ENCODE measurements around the gene BACH2. TPM values are rescaled to one million over a fixed set of nuclear protein-coding genes. Genes with fewer than 3 reads are reported as not detected.
A peak's percentile ranks its signal among the peaks of the same experiment; 100 is the strongest.
"Not testable (repeated sequence)": the region's sequence is repeated elsewhere in the genome, so short reads cannot be mapped to it uniquely, and the experiment has no call there.

Gene BACH2
- total RNA-seq, 5 donors from 2014 or later (not counting 1 experiment from before 2014, with no cell fraction given), result 81.9 to 196 (median 96.7) TPM

DNA sequence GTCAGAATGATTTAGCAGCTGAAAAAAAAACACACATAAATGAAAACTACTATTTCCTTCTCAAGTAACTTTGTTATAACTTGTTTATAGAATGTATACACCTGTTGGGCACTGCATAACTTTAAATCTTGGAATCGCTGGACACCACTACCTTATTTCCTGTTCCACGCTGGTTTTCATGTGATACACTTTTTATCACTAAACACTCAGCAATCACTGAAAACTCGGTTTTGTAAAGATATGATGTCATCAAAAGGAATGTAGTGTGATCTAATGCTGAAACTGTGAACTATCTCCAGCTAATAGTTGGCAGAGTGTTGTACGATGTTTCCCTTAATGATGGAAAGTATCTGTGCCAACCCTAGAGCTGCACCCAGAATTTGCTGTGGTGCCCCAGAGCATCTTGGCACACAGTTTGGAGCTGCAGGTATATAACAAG is 127.9 kb downstream of the BACH2 start:
- ATAC-seq (replicated peaks in 1 of 4) (no peak), DNase-seq (no peak)
- H3K27me3 ChIP-seq (replicated peaks in 1 of 2; ENCODE audit: control insufficient read depth in 2 of 2, extremely low read depth in 1 of 2, insufficient read depth in 2 of 2, low read length in 1 of 2), result no peaks in the 10 kb centered on the region
- no peak overlapping the region for H3K4me3 ChIP-seq (ENCODE audit: control insufficient read depth in 1 of 2, extremely low read depth in 1 of 2, low read length in 1 of 2)
- ChIA-PET POLR2A (interaction anchor here in 1 of 2 donors (0.7 kb wide), 1 partner anchor 22 kb away, joined by 3 read pairs; no protein-coding TSS in a partner anchor), CTCF (no interaction called here)
- H3K27ac Mint-ChIP-seq, result no peak overlapping the region
- H3K36me3 Mint-ChIP-seq, result peaks cover 13% of the 10 kb centered on the region
- no peak overlapping the region for H3K4me3 Mint-ChIP-seq
- no peaks in the 10 kb centered on the region for H3K9me3 ChIP-seq
- H3K4me1 Mint-ChIP-seq, result peaks cover 48 to 63% (median 49%) of the 10 kb centered on the region in 3 donors
- H3K4me1 ChIP-seq (ENCODE audit: control insufficient read depth in 1 of 2, extremely low read depth in 1 of 2, insufficient read depth in 2 of 2, low read length in 2 of 2), result peaks cover 2 to 22% of the 10 kb centered on the region in 2 experiments
- H3K27me3 Mint-ChIP-seq, result no peaks in the 10 kb centered on the region
- WGBS (ENCODE audit: insufficient coverage), result 46% methylated on average over 2 of the region's 4 CpGs
- H3K27ac ChIP-seq (ENCODE audit: low read length), result no peak overlapping the region
- H3K9me3 Mint-ChIP-seq, result no peaks in the 10 kb centered on the region
- no peaks in the 10 kb centered on the region for H3K36me3 ChIP-seq (ENCODE audit: control insufficient read depth in 2 of 2, extremely low read depth in 1 of 2, insufficient read depth in 1 of 2, low read length in 1 of 2)

DNA sequence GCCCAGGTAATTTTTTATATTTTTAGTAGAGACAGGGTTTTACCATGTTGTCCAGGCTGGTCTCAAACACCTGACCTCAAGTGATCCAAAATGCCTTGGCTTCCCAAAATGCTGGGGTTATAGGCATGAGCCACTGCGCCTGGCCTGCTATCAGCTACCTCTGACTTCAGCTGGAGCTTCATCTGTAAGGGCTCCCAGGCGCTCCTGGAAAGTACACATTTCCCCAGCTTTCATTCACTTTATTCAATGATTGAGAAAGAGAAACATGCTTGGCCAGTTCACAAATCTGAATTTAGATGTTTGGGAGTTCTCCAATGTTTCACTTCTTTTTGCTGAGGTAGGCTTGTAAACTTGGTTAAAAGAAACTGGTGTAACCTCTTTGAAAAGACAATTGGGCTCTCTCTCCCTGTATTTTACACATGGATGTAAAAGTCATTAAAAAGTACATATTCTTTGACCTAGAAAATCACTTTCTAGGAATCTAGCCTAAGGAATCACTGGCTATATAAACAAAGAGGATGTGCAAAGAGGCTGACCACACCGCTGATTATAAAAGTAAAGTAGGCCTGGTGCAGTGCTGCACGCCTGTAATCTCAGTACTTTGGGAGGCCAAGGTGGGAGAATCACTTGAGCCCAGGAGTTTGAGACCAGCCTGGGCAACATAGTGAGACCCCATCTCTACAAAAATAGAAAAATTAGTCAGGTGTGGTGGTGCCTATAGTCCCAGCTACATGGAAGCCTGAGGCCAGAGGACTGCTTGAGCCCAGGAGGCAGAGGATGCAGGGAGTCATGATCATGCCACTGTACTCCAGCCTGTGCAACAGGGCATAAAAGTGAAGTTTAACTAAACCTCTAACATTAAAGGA is 128.9 kb downstream of the BACH2 start:
- peaks cover 46 to 59% (median 46%) of the 10 kb centered on the region in 3 donors for H3K4me1 Mint-ChIP-seq
- H3K27me3 Mint-ChIP-seq, result no peaks in the 10 kb centered on the region
- peaks cover 15% of the 10 kb centered on the region for H3K36me3 Mint-ChIP-seq
- H3K4me1 ChIP-seq (ENCODE audit: control insufficient read depth in 1 of 2, extremely low read depth in 1 of 2, insufficient read depth in 2 of 2, low read length in 2 of 2), result peaks cover 2 to 20% of the 10 kb centered on the region in 2 experiments
- no peaks in the 10 kb centered on the region for H3K9me3 ChIP-seq
- no peak overlapping the region for H3K4me3 Mint-ChIP-seq
- H3K36me3 ChIP-seq (ENCODE audit: control insufficient read depth in 2 of 2, extremely low read depth in 1 of 2, insufficient read depth in 1 of 2, low read length in 1 of 2), result no peaks in the 10 kb centered on the region
- 84% methylated on average over 2 of the region's 4 CpGs for WGBS (ENCODE audit: insufficient coverage)
- H3K4me3 ChIP-seq (ENCODE audit: control insufficient read depth in 1 of 2, extremely low read depth in 1 of 2, low read length in 1 of 2), result no peak overlapping the region
- POLR2A ChIA-PET, result interaction anchor here in 1 of 2 donors (0.6 kb wide), 1 partner anchor 48 kb away, joined by 3 read pairs; no protein-coding TSS in a partner anchor
- H3K27ac ChIP-seq (ENCODE audit: low read length), result no peak overlapping the region
- no peak for ATAC-seq (replicated peaks in 1 of 4)
- no peaks in the 10 kb centered on the region for H3K27me3 ChIP-seq (replicated peaks in 1 of 2; ENCODE audit: control insufficient read depth in 2 of 2, extremely low read depth in 1 of 2, insufficient read depth in 2 of 2, low read length in 1 of 2)
- DNase-seq, result no peak
- CTCF ChIA-PET, result no interaction called here
- H3K27ac Mint-ChIP-seq, result peak overlapping the region in 1 of 2 donors; percentile 39
- H3K9me3 Mint-ChIP-seq, result no peaks in the 10 kb centered on the region

DNA sequence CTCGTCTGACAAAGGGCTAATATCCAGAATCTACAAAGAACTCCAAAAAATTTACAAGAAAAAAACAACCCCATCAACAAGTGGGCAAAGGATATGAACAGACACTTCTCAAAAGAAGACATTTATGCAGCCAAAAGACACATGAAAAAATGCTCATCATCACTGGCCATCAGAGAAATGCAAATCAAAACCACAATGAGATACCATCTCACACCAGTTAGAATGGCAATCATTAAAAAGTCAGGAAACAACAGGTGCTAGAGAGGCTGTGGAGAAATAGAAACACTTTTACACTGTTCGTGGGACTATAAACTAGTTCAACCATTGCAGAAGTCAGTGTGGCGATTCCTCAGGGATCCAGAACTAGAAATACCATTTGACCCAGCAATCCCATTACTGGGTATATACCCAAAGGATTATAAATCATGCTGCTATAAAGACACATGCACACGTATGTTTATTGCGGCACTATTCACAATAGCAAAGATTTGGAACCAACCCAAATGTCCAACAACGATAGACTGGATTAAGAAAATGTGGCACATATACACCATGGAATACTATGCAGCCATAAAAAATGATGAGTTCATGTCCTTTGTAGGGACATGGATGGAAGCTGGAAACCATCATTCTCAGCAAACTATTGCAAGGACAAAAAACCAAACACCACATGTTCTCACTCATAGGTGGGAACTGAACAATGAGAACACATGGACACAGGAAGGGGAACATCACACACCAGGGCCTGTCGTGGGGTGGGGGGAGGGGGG is 130.3 kb downstream of the BACH2 start:
- H3K4me3 Mint-ChIP-seq; H3K27ac ChIP-seq (ENCODE audit: low read length); CTCF ChIA-PET; ATAC-seq (replicated peaks in 1 of 4); H3K9me3 Mint-ChIP-seq; H3K36me3 ChIP-seq (ENCODE audit: control insufficient read depth in 2 of 2, extremely low read depth in 1 of 2, insufficient read depth in 1 of 2, low read length in 1 of 2); H3K27me3 Mint-ChIP-seq; DNase-seq; H3K4me3 ChIP-seq (ENCODE audit: control insufficient read depth in 1 of 2, extremely low read depth in 1 of 2, low read length in 1 of 2); H3K27me3 ChIP-seq (replicated peaks in 1 of 2; ENCODE audit: control insufficient read depth in 2 of 2, extremely low read depth in 1 of 2, insufficient read depth in 2 of 2, low read length in 1 of 2); H3K9me3 ChIP-seq: not testable (repeated sequence)
- H3K4me1 Mint-ChIP-seq, result peaks cover 39 to 57% (median 40%) of the 10 kb centered on the region in 3 donors
- POLR2A ChIA-PET, result interaction anchor here in 1 of 2 donors (0.6 kb wide), 1 partner anchor 1092 kb away, joined by 5 read pairs; no protein-coding TSS in a partner anchor
- H3K27ac Mint-ChIP-seq, result peak overlapping the region in 1 of 2 donors; percentile 68
- peaks cover 16% of the 10 kb centered on the region for H3K36me3 Mint-ChIP-seq
- no CpG with 5 or more reads among the region's 7 CpGs for WGBS (ENCODE audit: insufficient coverage)
- H3K4me1 ChIP-seq (ENCODE audit: control insufficient read depth in 1 of 2, extremely low read depth in 1 of 2, insufficient read depth in 2 of 2, low read length in 2 of 2), result peaks cover 2 to 21% of the 10 kb centered on the region in 2 experiments

DNA sequence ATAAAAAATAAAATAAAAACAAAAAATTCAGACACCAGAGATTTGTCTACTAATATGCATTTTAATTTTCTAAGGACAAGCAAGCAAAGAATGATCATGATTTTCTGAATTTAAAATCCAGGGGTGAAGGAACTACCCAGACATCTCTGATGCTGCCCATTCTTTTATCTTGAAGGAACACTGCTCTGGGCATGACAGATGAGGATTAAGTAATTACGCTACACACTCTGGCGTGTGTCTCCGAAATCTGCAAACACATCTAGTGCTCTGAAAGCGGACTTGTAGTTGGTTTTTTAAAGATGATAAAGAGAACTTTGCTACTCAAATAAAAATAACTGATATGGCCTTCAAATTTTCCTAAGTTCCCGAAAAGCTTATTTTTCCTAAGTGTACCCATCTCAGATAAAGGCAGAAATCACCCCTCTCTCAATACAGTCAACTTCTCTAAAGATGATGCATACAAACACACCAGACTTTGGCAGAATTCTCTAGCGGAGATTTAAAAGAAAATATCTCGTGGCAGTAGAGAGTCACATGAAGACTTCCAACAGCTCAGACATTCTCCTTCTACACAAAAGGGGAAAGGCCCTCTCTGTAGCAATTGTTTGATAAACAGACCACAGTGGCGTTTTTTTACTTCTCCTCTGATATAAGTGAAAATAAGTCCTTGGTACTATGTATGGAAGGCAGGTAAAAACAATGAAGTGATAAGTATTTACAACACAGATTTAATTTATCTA is 133.8 kb downstream of the BACH2 start:
- peaks cover 48 to 61% (median 48%) of the 10 kb centered on the region in 3 donors for H3K4me1 Mint-ChIP-seq
- Histone ChIP-seq H3K36me3 (ENCODE audit: control insufficient read depth in 2 of 2, extremely low read depth in 1 of 2, insufficient read depth in 1 of 2, low read length in 1 of 2) (no peaks in the 10 kb centered on the region), H3K4me1 (ENCODE audit: control insufficient read depth in 1 of 2, extremely low read depth in 1 of 2, insufficient read depth in 2 of 2, low read length in 2 of 2) (peaks cover 8 to 39% of the 10 kb centered on the region in 2 experiments), H3K9me3 (no peaks in the 10 kb centered on the region), H3K27ac (ENCODE audit: low read length) (no peak overlapping the region), H3K27me3 (replicated peaks in 1 of 2; ENCODE audit: control insufficient read depth in 2 of 2, extremely low read depth in 1 of 2, insufficient read depth in 2 of 2, low read length in 1 of 2) (no peaks in the 10 kb centered on the region), H3K4me3 (ENCODE audit: control insufficient read depth in 1 of 2, extremely low read depth in 1 of 2, low read length in 1 of 2) (no peak overlapping the region)
- no peaks in the 10 kb centered on the region for H3K27me3 Mint-ChIP-seq
- ATAC-seq (replicated peaks in 1 of 4) (peak in 2 of 4 experiments; percentile 29 to 87), DNase-seq (peak in 1 of 35 experiments; percentile 54)
- H3K4me3 Mint-ChIP-seq, result peak overlapping the region in 1 of 3 donors; percentile 51
- WGBS (ENCODE audit: insufficient coverage), result no CpG with 5 or more reads among the region's 8 CpGs
- ChIA-PET CTCF (interaction anchor here in 1 of 2 donors (0.6 to 1.2 kb wide), 2 partner anchors 10 to 249 kb away, joined by 3 to 4 read pairs; no protein-coding TSS in a partner anchor), POLR2A (interaction anchor here in 1 of 2 donors (0.6 kb wide), 1 partner anchor 111 kb away, joined by 3 read pairs; no protein-coding TSS in a partner anchor)
- no peaks in the 10 kb centered on the region for H3K9me3 Mint-ChIP-seq
- H3K27ac Mint-ChIP-seq, result peak overlapping the region in 1 of 2 donors; percentile 44
- H3K36me3 Mint-ChIP-seq, result peaks cover 11% of the 10 kb centered on the region

DNA sequence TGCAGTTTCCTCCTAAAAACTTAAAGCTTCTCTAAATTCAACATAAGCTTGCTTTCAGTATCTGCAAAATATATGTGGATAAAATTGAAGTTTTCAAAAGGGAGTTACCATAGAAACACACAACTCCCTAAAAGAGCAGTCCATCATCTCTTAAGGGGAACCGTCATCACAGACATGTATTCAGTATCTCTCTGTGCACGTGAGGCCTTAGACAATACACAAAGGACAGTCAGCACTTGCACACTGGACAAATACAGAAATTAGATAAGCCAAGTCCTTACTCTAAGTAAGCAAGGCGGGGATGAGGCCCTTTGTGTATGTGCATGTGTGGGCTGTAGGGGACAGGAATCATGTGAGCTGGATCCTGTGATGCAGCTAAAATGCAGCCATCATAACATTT is 136.6 kb downstream of the BACH2 start:
- POLR2A ChIA-PET, result interaction anchor here in 1 of 2 donors (0.6 kb wide), 1 partner anchor 68 kb away, joined by 3 read pairs; no protein-coding TSS in a partner anchor
- Histone ChIP-seq H3K4me3 (ENCODE audit: control insufficient read depth in 1 of 2, extremely low read depth in 1 of 2, low read length in 1 of 2) (no peak overlapping the region), H3K27me3 (replicated peaks in 1 of 2; ENCODE audit: control insufficient read depth in 2 of 2, extremely low read depth in 1 of 2, insufficient read depth in 2 of 2, low read length in 1 of 2) (no peaks in the 10 kb centered on the region), H3K9me3 (no peaks in the 10 kb centered on the region), H3K36me3 (ENCODE audit: control insufficient read depth in 2 of 2, extremely low read depth in 1 of 2, insufficient read depth in 1 of 2, low read length in 1 of 2) (no peaks in the 10 kb centered on the region), H3K27ac (ENCODE audit: low read length) (no peak overlapping the region), H3K4me1 (ENCODE audit: control insufficient read depth in 1 of 2, extremely low read depth in 1 of 2, insufficient read depth in 2 of 2, low read length in 2 of 2) (peaks cover 30 to 63% of the 10 kb centered on the region in 2 experiments)
- 40% methylated on average over 1 of the region's 3 CpGs for WGBS (ENCODE audit: insufficient coverage)
- no peaks in the 10 kb centered on the region for H3K9me3 Mint-ChIP-seq
- H3K27me3 Mint-ChIP-seq, result no peaks in the 10 kb centered on the region
- peak in 1 of 4 experiments; percentile 31 for ATAC-seq (replicated peaks in 1 of 4)
- CTCF ChIA-PET, result interaction anchor here (0.9 to 1.1 kb wide), 3 partner anchors 16 to 20 kb away, joined by 3 read pairs; no protein-coding TSS in a partner anchor
- no peak for DNase-seq
- H3K4me3 Mint-ChIP-seq, result peak overlapping the region in 1 of 3 donors; percentile 52
- peaks cover 70 to 79% (median 76%) of the 10 kb centered on the region in 3 donors for H3K4me1 Mint-ChIP-seq
- peaks cover 3% of the 10 kb centered on the region for H3K36me3 Mint-ChIP-seq
- H3K27ac Mint-ChIP-seq, result peak overlapping the region; percentile 16 to 93
